SJCRH30 (cell line): ENCODE results near the gene TSPAN9. TPM values are rescaled to one million over a fixed set of nuclear protein-coding genes. Genes with fewer than 3 reads are reported as not detected.

ENCODE experiments used
- DNase-seq, 2 experiments: peaks; one replicate each; pipeline ENCODE4 v3.0.0-alpha.2; 2015 to 2020
- H3K27ac ChIP-seq: fragments of 250-450 bp; sonication (Bioruptor Pico); 2 replicates; pipeline ENCODE4 v1.5.1; 2020; ENCODE audit warnings: mild to moderate bottlenecking, moderate library complexity
- H3K27me3 ChIP-seq: fragments of 250-450 bp; sonication (Bioruptor Pico); 2 replicates; pipeline ENCODE4 v1.5.1; 2020; ENCODE audit warnings: mild to moderate bottlenecking, moderate library complexity
- H3K36me3 ChIP-seq: fragments of 250-450 bp; sonication (Bioruptor Pico); 2 replicates; pipeline ENCODE4 v1.5.1; 2020; ENCODE audit warnings: mild to moderate bottlenecking, moderate library complexity
- H3K4me1 ChIP-seq: fragments of 250-450 bp; sonication (Bioruptor Pico); 2 replicates; pipeline ENCODE4 v1.5.1; 2020; ENCODE audit warnings: mild to moderate bottlenecking, moderate library complexity
- H3K4me3 ChIP-seq: fragments of 250-450 bp; sonication (Bioruptor Pico); 2 replicates; pipeline ENCODE4 v1.5.1; 2020; ENCODE audit warnings: mild to moderate bottlenecking, moderate library complexity
- H3K9me3 ChIP-seq: fragments of 250-450 bp; sonication (Bioruptor Pico); replicated peaks from 2 replicates; pipeline ENCODE4 v1.5.1; 2020; ENCODE audit warnings: mild to moderate bottlenecking, moderate library complexity
- total RNA-seq: library from RNA; depleted of rRNA; stranded (reverse); fragments of >200 nt; shearing (Covaris generic); gene quantifications from 2 replicates; pipeline ENCODE4 v1.2.3, GENCODE V29; 2014

The TSPAN9 gene
- total RNA-seq, 1 experiment from 2014 or later: 210 TPM

- Histone ChIP-seq H3K4me3 (no peak overlapping the region), H3K27me3 (no peaks in the 10 kb centered on the region), H3K4me1 (peaks cover 29% of the 10 kb centered on the region), H3K27ac (no peak overlapping the region), H3K36me3 (peaks cover 4% of the 10 kb centered on the region; the same call in 1 of the 2 replicates), H3K9me3 (no peaks in the 10 kb centered on the region)
- no peak for DNase-seq
These were observed 36.6 kb downstream of the TSPAN9 start for GRCh38 chr12:3113671-3114325.

- Histone ChIP-seq H3K27me3 (no peaks in the 10 kb centered on the region), H3K9me3 (no peaks in the 10 kb centered on the region), H3K27ac (no peak overlapping the region), H3K4me1 (peaks cover 29% of the 10 kb centered on the region), H3K4me3 (no peak overlapping the region), H3K36me3 (peaks cover 4% of the 10 kb centered on the region; the same call in 1 of the 2 replicates)
- no peak for DNase-seq
These were observed 37.5 kb downstream of the TSPAN9 start for GRCh38 chr12:3114671-3115070.

- Histone ChIP-seq H3K9me3 (no peaks in the 10 kb centered on the region), H3K36me3 (peaks cover 4% of the 10 kb centered on the region; the same call in 1 of the 2 replicates), H3K27me3 (no peaks in the 10 kb centered on the region), H3K4me3 (no peak overlapping the region), H3K27ac (no peak overlapping the region), H3K4me1 (peaks cover 29% of the 10 kb centered on the region)
- DNase-seq: no peak
These were observed 37.9 kb downstream of the TSPAN9 start for GRCh38 chr12:3115078-3115477.

- Histone ChIP-seq H3K9me3 (no peaks in the 10 kb centered on the region), H3K4me1 (peaks cover 32% of the 10 kb centered on the region), H3K36me3 (peaks cover under 1% of the 10 kb centered on the region; the same call in 1 of the 2 replicates), H3K4me3 (peak overlapping the region; percentile 24), H3K27ac (peak overlapping the region; percentile 93), H3K27me3 (no peaks in the 10 kb centered on the region)
- peak; percentile 45 to 56 for DNase-seq
These were observed 39.1 kb downstream of the TSPAN9 start for GRCh38 chr12:3116106-3116844.

GRCh38 chr12:3117144-3117581 is 40.0 kb downstream of the TSPAN9 start:
- peaks cover 39% of the 10 kb centered on the region for H3K4me1 ChIP-seq
- no peaks in the 10 kb centered on the region for H3K9me3 ChIP-seq
- no peaks in the 10 kb centered on the region for H3K27me3 ChIP-seq
- no peaks in the 10 kb centered on the region for H3K36me3 ChIP-seq
- DNase-seq: no peak
- peak overlapping the region; percentile 24 for H3K4me3 ChIP-seq
- peak overlapping the region; percentile 93 for H3K27ac ChIP-seq

GRCh38 chr12:3117591-3118015 is 40.4 kb downstream of the TSPAN9 start:
- Histone ChIP-seq H3K4me1 (peaks cover 43% of the 10 kb centered on the region), H3K27ac (peak overlapping the region; percentile 93), H3K9me3 (no peaks in the 10 kb centered on the region), H3K36me3 (no peaks in the 10 kb centered on the region), H3K27me3 (no peaks in the 10 kb centered on the region), H3K4me3 (peak overlapping the region; percentile 24)
- peak; percentile 92 to 95 for DNase-seq

GRCh38 chr12:3119192-3119755 is 42.1 kb downstream of the TSPAN9 start:
- H3K27ac ChIP-seq: no peak overlapping the region
- H3K4me1 ChIP-seq: peaks cover 58% of the 10 kb centered on the region
- DNase-seq: no peak

GRCh38 chr12:3119756-3120601 is 42.8 kb downstream of the TSPAN9 start:
- no peaks in the 10 kb centered on the region for H3K36me3 ChIP-seq
- no peaks in the 10 kb centered on the region for H3K27me3 ChIP-seq
- H3K4me3 ChIP-seq: no peak overlapping the region
- H3K4me1 ChIP-seq: peaks cover 61% of the 10 kb centered on the region
- DNase-seq: no peak
- H3K9me3 ChIP-seq: no peaks in the 10 kb centered on the region
- H3K27ac ChIP-seq: no peak overlapping the region

More at GRCh38 chr12:3119192-3119755, 42.1 kb downstream of the TSPAN9 start:
- Histone ChIP-seq H3K36me3 (no peaks in the 10 kb centered on the region), H3K9me3 (no peaks in the 10 kb centered on the region), H3K4me3 (no peak overlapping the region), H3K27me3 (no peaks in the 10 kb centered on the region)

- Histone ChIP-seq H3K4me1 (peaks cover 64% of the 10 kb centered on the region), H3K27me3 (no peaks in the 10 kb centered on the region), H3K4me3 (no peak overlapping the region), H3K27ac (no peak overlapping the region), H3K9me3 (no peaks in the 10 kb centered on the region), H3K36me3 (no peaks in the 10 kb centered on the region)
- no peak for DNase-seq
These were observed 43.5 kb downstream of the TSPAN9 start for GRCh38 chr12:3120701-3121100.

GRCh38 chr12:3122841-3123678 is 45.9 kb downstream of the TSPAN9 start:
- peak; percentile 94 to 95 for DNase-seq
- Histone ChIP-seq H3K27ac (peak overlapping the region; percentile 95), H3K36me3 (no peaks in the 10 kb centered on the region), H3K9me3 (no peaks in the 10 kb centered on the region), H3K4me1 (peaks cover 47% of the 10 kb centered on the region), H3K27me3 (no peaks in the 10 kb centered on the region), H3K4me3 (no peak overlapping the region)

GRCh38 chr12:3123729-3124128 is 46.5 kb downstream of the TSPAN9 start:
- DNase-seq: peak; percentile 70 to 77
- Histone ChIP-seq H3K4me1 (peaks cover 42% of the 10 kb centered on the region), H3K27ac (peak overlapping the region; percentile 95), H3K4me3 (no peak overlapping the region), H3K36me3 (no peaks in the 10 kb centered on the region), H3K27me3 (no peaks in the 10 kb centered on the region), H3K9me3 (no peaks in the 10 kb centered on the region)

GRCh38 chr12:3124917-3125316 is 47.7 kb downstream of the TSPAN9 start:
- no peak overlapping the region for H3K27ac ChIP-seq
- DNase-seq: no peak

GRCh38 chr12:3125674-3126073 is 48.5 kb downstream of the TSPAN9 start:
- Histone ChIP-seq H3K36me3 (no peaks in the 10 kb centered on the region), H3K4me3 (no peak overlapping the region), H3K27me3 (no peaks in the 10 kb centered on the region), H3K9me3 (no peaks in the 10 kb centered on the region), H3K4me1 (peaks cover 54% of the 10 kb centered on the region), H3K27ac (no peak overlapping the region)
- DNase-seq: peak in 1 of 2 experiments; percentile 62

More at GRCh38 chr12:3124917-3125316, 47.7 kb downstream of the TSPAN9 start:
- no peaks in the 10 kb centered on the region for H3K27me3 ChIP-seq
- H3K4me3 ChIP-seq: no peak overlapping the region
- H3K9me3 ChIP-seq: no peaks in the 10 kb centered on the region
- H3K36me3 ChIP-seq: no peaks in the 10 kb centered on the region
- H3K4me1 ChIP-seq: peaks cover 52% of the 10 kb centered on the region

GRCh38 chr12:3127832-3128231 is 50.7 kb downstream of the TSPAN9 start:
- Histone ChIP-seq H3K27me3 (no peaks in the 10 kb centered on the region), H3K9me3 (no peaks in the 10 kb centered on the region), H3K4me3 (no peak overlapping the region), H3K36me3 (no peaks in the 10 kb centered on the region), H3K27ac (no peak overlapping the region), H3K4me1 (peaks cover 53% of the 10 kb centered on the region)
- DNase-seq: peak in 1 of 2 experiments; percentile 7
